NCI-H2171 treated with DMSO at 0.1 percent for 48 hours (cell line): ENCODE results near the gene POLR3GL.

Source experiments
- DNase-seq: peaks from one replicate; lab custom pipeline; 2025; lab: John Stamatoyannopoulos, UW

The POLR3GL gene

GRCh38 chr1:145992958-145993617 lies 28.6 kb downstream of the POLR3GL start:
- DNase-seq, result no peak

DNA sequence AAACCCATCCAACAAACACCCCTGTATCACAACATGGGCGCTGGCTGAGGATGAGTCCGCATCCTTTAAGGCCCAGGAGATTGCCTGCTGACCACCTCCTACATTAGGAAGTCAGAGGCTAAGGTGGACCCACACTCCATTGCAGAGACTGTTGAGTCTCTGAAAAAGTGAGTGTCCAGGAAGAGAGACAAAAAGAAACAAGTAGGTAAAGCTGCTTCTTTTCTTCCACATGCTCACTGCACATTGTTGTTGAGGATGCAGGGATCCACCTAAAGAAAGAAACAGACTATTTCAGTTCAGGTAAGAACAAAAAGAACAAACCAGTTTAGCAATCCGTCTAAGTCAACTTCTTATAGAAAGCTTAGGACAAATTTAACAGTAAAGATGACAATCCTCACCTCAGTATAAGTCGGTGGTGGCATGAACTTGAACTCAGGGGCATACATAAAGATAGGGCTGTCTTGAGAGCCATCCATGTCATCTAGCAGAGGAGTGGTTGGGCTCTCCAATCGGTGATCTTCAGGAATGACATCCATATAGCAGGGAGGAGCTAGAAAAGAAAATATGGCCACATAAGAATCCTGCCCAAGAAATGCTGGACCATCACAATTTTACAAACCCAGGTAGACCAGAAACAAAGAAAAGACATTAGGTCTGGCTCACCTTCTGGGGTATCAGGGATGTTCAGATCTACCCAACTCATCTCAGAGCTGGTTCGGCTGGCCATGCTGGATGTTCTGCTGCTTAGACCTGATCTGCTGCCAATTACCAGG lies 29.3 kb downstream of the POLR3GL start:
- no peak for DNase-seq

GRCh38 chr1:145994391-145995120 lies 30.1 kb downstream of the POLR3GL start:
- DNase-seq, result no peak

- DNase-seq, result no peak
Measured at GRCh38 chr1:145995148-145995881, 30.8 kb downstream of the POLR3GL start.

DNA sequence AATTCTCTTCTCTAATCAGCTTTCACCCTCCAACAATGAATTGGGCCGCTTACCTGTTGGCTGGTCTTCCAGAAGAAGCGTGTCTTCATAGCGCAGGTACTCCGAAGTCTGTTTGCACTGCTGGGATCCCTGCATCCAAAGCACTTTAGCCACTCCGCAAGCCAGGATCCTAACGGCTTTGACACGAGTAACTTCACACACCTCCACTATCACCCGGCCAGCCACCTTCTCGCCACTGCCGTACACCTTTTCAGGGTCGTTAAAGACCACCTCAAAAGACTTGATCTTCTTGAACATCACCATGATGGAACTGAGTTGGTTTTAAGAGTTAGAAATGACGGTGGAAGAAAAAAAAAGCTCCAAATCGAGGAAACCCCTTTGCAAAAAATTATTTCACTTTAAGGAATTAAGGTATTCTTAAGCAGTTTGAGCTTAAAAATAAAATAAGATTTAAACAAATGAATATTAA lies 31.5 kb downstream of the POLR3GL start:
- DNase-seq, result no peak

DNA sequence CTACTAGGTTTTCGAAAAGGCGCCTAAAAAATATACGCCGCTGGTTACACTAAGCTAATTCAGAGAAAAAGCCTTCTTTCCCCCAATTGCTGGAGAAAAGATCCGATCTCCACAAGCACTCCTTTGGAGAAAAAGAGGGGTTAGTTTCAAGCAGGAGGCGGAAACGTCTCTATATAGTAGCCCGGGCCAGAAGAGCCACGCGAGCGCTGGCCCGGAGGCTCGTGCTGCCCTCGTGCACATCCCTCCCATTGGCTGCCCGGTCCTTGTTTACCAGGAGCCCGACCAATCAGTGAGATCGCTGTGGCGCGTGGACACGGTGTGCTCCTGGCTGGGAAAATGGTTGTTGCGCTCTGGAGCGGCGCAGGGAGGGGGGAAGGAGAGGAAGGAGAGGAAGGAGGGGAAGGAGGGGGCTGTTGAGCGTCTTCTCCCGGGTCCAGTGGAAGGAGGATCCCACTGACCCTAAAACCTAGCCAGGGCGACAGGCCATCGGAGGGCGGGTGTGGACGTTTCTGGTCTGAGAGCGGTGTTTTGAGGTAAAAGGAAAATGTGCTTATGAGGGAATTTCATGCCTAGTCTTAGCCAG lies 32.0 kb downstream of the POLR3GL start, which contains the start of gene TXNIP:
Gene TXNIP (minus strand): TSS at position 147 of the 583 bp plus-strand sequence. CDS start 313 bp downstream, outside the sequence.
- peak; percentile 98 for DNase-seq

GRCh38 chr1:145997016-145997717 lies 32.7 kb downstream of the POLR3GL start:
- peak; percentile 67 for DNase-seq

- DNase-seq, result peak; percentile 52
Measured at GRCh38 chr1:145997718-145998023, 33.2 kb downstream of the POLR3GL start.

- DNase-seq, result peak; percentile 41
Measured at GRCh38 chr1:145999321-146000024, 35.0 kb downstream of the POLR3GL start.

GRCh38 chr1:146001709-146002108 lies 37.2 kb downstream of the POLR3GL start:
- DNase-seq, result no peak

GRCh38 chr1:146007489-146008133 lies 43.1 kb downstream of the POLR3GL start:
- DNase-seq, result no peak

- DNase-seq, result no peak
Measured at GRCh38 chr1:146010126-146010738, 45.7 kb downstream of the POLR3GL start.

- DNase-seq, result peak; percentile 73
Measured at GRCh38 chr1:146012703-146013558, 48.4 kb downstream of the POLR3GL start.

GRCh38 chr1:146013559-146013922 lies 49.1 kb downstream of the POLR3GL start:
- no peak for DNase-seq

- no peak for DNase-seq
Measured at GRCh38 chr1:146016891-146017290, 52.4 kb downstream of the POLR3GL start.

GRCh38 chr1:146019231-146020057 lies 55.0 kb downstream of the POLR3GL start:
- no peak for DNase-seq
